CD1c-positive myeloid dendritic cell (primary cell): ENCODE data around the gene SLC9A4.

Experiments
- DNase-seq: peaks from one replicate; pipeline ENCODE4 v3.0.0-alpha.2; 2016; ENCODE audit errors: extremely low spot score

SLC9A4 gene

GRCh38 chr2:102451968-102452367 lies 21.1 kb upstream of the SLC9A4 start:
- no peak for DNase-seq

- DNase-seq: no peak
Observed at GRCh38 chr2:102453501-102453900, 19.5 kb upstream of the SLC9A4 start.

GRCh38 chr2:102455061-102455670 lies 17.9 kb upstream of the SLC9A4 start:
- DNase-seq: no peak

DNA sequence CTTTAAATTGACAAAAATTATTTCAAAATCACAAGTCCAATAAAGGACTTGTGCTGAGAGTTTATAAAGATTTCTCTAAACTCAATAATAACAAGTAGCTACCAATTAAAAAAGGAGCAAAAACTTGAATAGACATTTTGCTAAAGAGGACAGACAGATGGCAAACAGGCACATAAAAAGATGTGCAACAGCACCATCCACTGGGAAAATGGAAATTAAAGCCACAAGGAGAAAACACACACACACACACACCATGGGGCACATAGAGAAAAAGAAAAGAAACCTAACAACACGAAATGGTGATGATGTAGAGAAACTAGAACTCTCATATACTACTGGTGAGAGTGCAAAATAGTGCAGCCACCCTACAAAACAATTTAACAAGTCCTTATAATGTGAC lies 12.6 kb upstream of the SLC9A4 start:
- DNase-seq: no peak

- DNase-seq: no peak
Observed at GRCh38 chr2:102461188-102461587, 11.8 kb upstream of the SLC9A4 start.

DNA sequence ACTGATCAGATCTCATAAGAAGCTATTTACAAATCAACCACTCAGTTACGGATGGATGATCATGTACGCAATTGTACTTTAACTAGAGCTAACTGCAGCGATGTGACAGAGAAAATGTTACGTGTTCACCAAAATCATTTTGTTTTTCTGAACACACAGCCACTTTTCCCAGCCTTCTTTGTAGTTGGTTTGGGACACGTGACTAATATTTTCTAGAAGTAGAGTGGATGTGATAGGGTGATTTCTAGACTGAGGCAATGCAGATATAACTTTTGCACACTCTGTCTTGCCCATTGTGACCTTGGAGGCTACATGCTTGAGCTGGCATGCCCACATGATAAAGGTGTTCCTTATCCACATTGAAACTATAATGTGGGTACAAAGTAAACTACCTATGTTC lies 9.9 kb upstream of the SLC9A4 start:
- no peak for DNase-seq

DNA sequence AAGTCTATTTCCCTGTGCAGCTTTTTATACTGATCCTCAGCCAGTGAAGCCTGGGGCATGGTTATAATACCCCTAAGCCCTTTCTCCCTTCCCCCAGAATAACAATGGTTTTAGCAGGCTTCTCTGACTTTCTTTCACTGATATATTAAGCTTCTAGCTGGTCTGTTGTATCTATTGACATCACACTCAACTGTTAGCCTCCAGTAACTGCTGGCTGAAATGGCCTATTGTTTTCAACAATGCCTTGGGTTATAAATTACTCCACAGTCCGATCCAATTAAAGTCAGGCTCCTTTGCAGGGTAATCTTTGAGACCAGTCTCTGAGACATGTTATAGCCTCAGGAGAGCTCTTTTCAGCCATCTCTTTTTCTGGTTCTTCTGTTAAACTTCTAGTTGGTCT lies 2.9 kb upstream of the SLC9A4 start:
- no peak for DNase-seq

- no peak for DNase-seq
Observed at GRCh38 chr2:102473631-102474030, 605 bp downstream of the SLC9A4 start.

DNA sequence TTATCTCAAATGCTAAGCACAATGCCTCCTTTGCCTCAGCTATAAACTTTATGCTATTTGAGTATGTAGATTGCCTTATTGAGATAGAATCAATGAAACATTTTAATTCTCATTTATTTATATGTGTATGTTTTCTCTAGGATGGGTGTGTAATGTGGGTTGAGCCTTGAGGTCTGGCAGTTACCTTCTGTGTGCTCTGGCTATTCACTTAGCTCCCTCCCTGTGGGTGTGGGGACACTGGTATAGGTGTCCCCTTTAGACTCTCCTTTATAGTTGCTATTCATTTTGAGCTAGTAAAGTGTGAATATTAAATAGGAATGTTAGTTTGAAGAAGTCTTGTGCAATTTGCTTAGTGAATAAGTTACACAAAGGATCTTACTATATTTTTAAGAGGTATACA lies 1.8 kb downstream of the SLC9A4 start:
- DNase-seq: no peak

DNA sequence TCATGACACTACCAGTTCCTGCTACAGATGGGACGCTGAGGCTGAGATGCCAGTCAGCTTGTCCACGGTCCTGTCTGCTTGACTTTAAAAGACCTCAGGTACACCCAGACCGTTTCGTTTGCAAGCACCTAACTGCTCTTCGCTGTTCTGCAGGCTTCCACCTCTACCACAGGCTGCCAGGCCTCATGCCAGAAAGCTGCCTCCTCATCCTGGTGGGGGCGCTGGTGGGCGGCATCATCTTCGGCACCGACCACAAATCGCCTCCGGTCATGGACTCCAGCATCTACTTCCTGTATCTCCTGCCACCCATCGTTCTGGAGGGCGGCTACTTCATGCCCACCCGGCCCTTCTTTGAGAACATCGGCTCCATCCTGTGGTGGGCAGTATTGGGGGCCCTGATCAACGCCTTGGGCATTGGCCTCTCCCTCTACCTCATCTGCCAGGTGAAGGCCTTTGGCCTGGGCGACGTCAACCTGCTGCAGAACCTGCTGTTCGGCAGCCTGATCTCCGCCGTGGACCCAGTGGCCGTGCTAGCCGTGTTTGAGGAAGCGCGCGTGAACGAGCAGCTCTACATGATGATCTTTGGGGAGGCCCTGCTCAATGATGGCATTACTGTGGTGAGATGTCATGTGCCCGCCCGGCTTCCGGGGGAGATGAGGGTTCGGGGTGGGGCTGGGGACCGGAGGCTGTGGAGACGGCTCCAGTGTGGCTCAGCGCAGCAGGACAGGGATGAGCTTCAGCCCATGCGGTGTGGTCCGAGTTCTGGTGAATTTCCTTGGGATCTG lies 5.9 kb downstream of the SLC9A4 start:
- DNase-seq: no peak

DNA sequence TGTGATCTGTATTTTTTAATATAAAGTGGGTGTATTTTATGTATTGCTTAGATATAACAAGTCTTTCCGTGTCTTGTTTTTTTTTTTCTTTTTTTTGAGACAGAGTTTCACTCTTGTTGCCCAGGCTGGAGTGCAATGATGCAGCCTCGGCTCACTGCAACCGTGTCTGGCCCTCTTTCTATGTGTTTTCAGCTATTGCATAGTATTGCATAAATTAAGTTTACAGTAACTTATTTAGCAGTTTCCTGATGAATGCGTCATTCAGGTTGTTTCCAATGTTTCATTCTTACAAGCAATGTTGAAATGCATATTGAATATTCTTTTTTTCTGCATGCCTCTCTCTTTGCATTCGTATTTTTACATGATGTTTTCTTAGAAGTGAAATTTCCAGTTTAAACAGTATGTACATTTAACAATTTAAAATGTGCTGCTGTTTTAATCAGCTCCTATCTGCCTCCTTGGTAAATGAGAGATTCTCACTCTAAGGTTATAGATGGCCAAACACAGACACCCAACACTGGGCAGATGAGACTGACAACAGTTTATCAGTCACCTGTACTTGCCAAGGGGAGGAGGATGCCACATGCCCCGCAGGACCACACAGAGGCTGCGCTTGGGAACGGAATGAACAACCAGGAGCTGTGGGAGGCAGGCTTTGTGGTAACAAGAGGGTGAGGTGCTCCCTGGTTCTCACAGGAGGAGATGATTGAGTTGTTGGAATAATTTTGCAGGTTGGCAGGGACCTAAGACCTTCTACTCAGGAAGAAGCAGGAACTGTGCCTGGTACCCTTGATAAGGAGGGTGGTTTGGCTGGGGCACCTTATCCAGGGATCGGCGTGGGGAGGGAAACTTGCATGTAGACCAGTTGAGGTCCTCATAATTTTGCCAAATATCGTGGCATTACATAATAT lies 7.5 kb downstream of the SLC9A4 start:
- no peak for DNase-seq

DNA sequence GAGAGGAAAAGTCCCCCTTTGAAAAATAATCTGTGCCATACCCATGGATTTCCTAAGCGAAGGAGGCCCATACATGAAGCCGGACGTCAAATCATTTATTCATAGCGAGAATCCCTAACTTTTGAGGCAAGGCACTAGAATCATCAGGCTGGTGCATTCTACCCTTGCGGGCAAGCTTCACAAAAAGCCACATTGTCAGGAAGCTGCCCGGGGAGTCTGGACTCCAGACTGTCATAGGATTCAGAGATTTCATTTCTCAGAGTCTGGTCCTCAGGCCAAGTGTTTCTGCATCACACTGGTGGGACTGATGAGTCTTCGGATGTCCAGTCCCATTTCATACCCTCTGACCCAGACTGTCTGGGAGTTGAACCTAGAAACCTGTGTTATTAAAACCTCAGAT lies 8.9 kb downstream of the SLC9A4 start:
- DNase-seq: no peak

DNA sequence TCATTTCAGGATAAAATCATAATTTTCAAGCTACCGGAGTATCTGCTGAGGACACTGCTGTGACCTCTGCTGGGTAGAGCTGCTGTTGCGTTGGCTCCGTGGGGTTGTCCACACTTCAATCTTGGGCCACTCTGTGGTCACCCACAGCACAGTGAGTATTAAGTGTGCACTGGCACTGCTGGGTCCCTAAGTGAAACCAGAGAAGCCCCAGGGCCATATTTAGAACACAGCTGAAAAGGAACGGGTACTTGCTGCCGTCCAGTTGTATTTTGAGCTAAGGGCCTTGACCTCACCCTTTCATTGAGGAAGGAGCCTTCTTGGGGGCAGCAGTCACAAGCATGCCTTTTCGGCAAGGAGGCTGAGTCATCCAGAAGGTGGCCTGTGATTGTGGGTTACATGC lies 10.1 kb downstream of the SLC9A4 start:
- DNase-seq: no peak

DNA sequence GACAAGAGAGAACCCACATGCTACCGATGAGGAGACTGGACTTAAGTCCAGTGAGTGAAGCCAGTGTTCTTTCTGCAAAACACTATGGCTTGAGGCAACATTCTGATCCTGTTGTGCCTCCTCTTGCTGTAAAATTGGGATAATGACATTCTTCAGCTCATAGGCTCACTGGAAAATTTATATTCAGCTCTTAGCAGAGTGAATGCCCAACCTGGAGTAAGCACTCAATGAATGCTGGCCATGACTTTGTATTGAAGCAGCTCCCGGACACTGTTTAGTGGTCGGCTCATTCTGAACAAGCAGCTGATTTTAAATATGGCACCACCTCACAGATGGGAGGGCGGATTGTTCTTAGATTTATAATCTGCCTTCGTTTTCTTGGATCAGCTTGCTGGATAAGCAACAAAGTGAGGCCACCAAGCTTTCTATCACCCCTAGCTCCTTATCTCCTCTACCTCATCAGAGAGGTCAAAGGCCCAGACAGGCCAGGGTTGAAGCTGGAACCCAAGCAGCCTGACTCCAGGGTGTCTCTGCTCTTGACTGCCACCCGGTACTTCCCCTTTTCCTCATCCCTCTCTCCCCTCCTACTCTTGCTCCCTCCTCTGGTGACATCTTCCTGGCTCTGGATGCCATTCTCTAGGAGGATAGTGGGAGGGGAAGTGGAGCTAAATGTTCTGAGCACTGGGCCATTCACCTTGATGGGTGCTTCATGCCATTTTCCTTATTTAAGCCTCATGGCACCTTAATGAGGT lies 11.5 kb downstream of the SLC9A4 start:
- DNase-seq: no peak

DNA sequence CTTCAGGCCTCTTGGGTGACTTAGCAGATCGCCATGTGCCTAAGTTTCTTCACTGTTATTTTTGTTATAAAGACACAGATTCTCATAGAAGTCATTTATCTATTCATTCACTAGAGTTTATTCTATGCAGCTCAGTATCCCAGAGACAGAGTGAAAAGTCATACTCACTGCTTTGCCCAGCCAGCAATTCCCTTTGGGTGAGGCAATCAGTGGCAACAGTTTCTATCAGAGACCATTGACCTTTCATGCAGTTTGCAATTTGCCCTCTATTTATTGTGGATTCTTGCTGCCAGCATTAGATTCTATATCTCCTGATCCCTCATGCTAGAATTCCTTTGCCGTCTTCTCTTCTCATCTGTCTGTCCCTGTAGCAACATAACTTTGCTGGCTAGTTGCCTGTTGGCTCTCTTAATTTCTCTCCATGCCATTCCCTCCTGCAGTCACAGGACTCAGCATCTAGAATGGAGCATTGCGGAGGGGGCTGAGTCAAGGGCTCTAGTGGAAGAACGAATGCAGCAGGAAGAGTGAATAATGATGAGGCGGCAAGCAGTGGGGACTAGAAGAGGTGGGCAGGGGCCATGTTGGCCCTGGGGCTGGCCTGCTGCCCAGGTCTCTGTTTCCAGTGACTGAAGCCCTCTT lies 12.2 kb downstream of the SLC9A4 start:
- no peak for DNase-seq

GRCh38 chr2:102486941-102487702 lies 14.1 kb downstream of the SLC9A4 start:
- no peak for DNase-seq

DNA sequence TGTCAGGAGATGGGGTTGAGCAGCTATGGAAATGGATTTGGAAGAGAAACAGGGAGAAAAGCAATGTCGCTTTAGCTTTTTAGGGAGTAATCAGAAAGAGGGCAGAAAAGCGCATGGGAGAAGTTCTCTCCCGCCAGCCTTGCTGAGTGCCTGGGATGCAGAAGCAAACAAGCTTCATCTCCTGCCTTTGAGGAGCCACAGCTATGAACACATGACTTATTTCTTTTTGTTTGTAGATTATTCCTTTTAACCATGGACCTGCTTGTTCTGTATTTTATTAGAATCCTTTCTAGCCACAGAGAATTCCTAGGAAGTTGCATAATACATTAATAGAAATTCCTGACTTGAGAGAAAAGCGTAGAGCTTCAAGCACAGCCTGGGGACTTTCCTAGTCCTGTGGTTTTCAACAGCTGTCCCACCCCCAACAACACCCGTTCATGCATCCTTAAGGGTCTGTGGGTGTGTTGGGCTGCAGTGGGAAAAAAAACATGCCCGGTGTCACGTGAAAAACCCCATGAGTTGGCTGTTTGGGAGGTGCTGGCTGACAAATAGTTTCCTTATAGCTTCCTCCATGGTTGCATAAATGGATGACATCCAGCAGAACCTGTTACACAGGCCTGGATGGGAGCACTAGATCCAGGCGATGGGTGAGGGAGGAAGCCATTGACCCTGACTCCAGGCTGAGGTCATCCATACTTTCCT lies 14.9 kb downstream of the SLC9A4 start:
- DNase-seq: peak; percentile 41

GRCh38 chr2:102489646-102490045 lies 16.6 kb downstream of the SLC9A4 start:
- no peak for DNase-seq

- DNase-seq: no peak
Observed at GRCh38 chr2:102492006-102492405, 19.0 kb downstream of the SLC9A4 start.

DNA sequence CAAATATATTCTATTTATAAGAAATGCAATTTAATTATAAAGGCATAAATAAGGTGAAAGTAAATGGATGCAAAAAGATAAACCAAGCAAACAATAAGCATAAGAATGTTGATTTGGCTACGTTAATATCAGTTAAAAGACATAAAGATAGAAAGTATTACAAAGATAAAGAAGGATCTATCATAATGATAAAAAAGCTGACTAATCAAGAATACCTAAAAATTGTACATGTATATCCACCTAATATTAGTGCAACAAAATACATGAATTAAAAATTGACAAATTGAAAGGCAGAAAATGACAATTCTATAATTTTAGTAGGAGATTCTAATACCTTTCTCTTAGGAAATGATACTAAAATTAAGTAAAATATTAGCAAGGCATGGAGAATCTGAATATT lies 21.5 kb downstream of the SLC9A4 start:
- no peak for DNase-seq
